PC-3 (cell line): Measurements from ENCODE around the gene COPRS.

ENCODE experiments used
- CTCF ChIP-seq: fragments of 300-600 bp; sonication (generic); conservative IDR thresholded peaks from 2 replicates; pipeline ENCODE4 v1.5.1; 2017; ENCODE audit warnings: antibody characterized with exemption, low read depth, mild to moderate bottlenecking, low read length
- EZH2 ChIP-seq: fragments of 300-600 bp; sonication (generic); IDR thresholded peaks from one replicate; pipeline ENCODE4 v1.6.1; 2017; ENCODE audit warnings: antibody characterized with exemption, mild to moderate bottlenecking, low read length; ENCODE audit not compliant: unreplicated experiment
- EZH2phosphoT487 ChIP-seq: fragments of 300-600 bp; sonication (generic); IDR thresholded peaks from 2 replicates; pipeline ENCODE4 v1.6.1; 2018; ENCODE audit warnings: mild to moderate bottlenecking, antibody characterized with exemption, low read length, borderline replicate concordance

DNA sequence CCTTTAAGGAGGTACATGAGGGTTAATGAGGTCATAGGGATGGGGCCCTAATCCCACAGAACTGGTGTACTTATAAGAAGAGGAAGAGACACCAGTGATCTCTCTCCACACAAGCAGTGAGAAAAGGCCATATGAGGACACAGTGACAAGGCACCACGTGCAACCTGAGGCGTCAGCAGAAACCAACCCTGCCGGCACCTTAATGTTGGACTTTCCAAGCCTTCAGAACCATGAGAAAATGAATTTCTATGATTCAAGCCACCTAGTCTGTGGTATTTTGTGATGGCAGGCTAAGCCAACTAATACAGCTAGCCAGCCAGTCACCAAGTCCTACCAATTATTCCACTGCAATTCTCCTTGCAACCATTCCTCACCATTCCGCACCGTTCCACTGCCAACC lies 39.5 kb downstream of the COPRS start:
- TF ChIP-seq CTCF (no peak), EZH2 (no peak), EZH2phosphoT487 (no peak)
